K562 (cell line): ENCODE measurements around the gene ACAA2. TPM values are rescaled to one million over a fixed set of nuclear protein-coding genes. Genes with fewer than 3 reads are reported as not detected.

Experiments used
- CREB5 ChIP-seq: fragments of 250-450 bp; sonication (Bioruptor Pico); IDR thresholded peaks from 2 replicates; pipeline ENCODE4 v1.5.0; 2020; ENCODE audit warnings: mild to moderate bottlenecking
- FOXA1 ChIP-seq: fragments of 450-650 bp; IDR thresholded peaks from 2 replicates; pipeline ENCODE4 v1.6.1; 2016; ENCODE audit warnings: mild to moderate bottlenecking, borderline replicate concordance
- FOXJ3 ChIP-seq: sonication (generic); formaldehyde crosslinking; IDR thresholded peaks from 2 replicates; pipeline ENCODE4 v1.4.0; 2020; ENCODE audit warnings: mild to moderate bottlenecking, missing genetic modification reagents
- KLF13 ChIP-seq: fragments of 450-650 bp; IDR thresholded peaks from 2 replicates; pipeline ENCODE4 v1.6.1; 2016; ENCODE audit warnings: missing genetic modification characterization, low read depth, mild to moderate bottlenecking, missing compliant biosample characterization, moderate library complexity, borderline replicate concordance
- PHF20 ChIP-seq: fragments of 450-650 bp; IDR thresholded peaks from 2 replicates; pipeline ENCODE4 v1.6.1; 2018; ENCODE audit not compliant: partially characterized antibody
- ZNF134 ChIP-seq: fragments of 250-450 bp; sonication (Bioruptor Pico); conservative IDR thresholded peaks from 2 replicates; pipeline ENCODE4 v1.4.0; 2020
- ZNF143 ChIP-seq: sonication (generic); formaldehyde crosslinking; IDR thresholded peaks from 2 replicates; pipeline ENCODE4 v1.9.0; 2022; ENCODE audit warnings: mild to moderate bottlenecking, missing genetic modification reagents
- ZNF644 ChIP-seq: fragments of 200-800 bp; sonication (Bioruptor generic); IDR thresholded peaks from 2 replicates; pipeline ENCODE4 v1.6.1; 2016; ENCODE audit warnings: low read depth, missing genetic modification characterization, missing compliant biosample characterization
- polyA plus RNA-seq, 8 experiments: library from polyadenylated mRNA; depleted of rRNA in 4 of 8; stranded (reverse) in 5 of 8; unstranded in 3 of 8; fragments of >200 nt; fragmentation: Nextera tagmentation in 2 of 8; fragmentation: Illumina TruSeq in 1 of 8; extraction: Ambion mirVana in 2 of 8; extraction: Trizol in 1 of 8; gene quantifications; 2 replicates each; pipeline versions ENCODE4 v1.2.1 to v1.2.3, GENCODE V29; 2011 to 2014; ENCODE audit warnings: inconsistent platforms in 1 of 8, missing spikeins in 1 of 8
- total RNA-seq, 7 experiments: library from RNA; depleted of rRNA in 6 of 7; stranded (reverse); fragments of >200 nt in 6 of 7; fragmentation: Illumina TruSeq in 2 of 7; extraction: Trizol in 2 of 7; gene quantifications; 2 replicates each; pipeline versions ENCODE4 v1.2.1 to v1.2.3, GENCODE V29; 2011 to 2021; ENCODE audit warnings: low replicate concordance in 1 of 7
- TF ChIP-seq, protein P1 (sequence below): fragments of 450-650 bp; IDR thresholded peaks from 2 replicates; pipeline ENCODE4 v1.6.1; 2016; ENCODE audit warnings: mild to moderate bottlenecking, moderate library complexity

ACAA2 gene
- total and polyA plus RNA-seq, 9 of the 15 experiments (the other 6 are each of a cell fraction or from before 2014, with no cell fraction given) = 13.2 to 31.5 (median 21.7) TPM

GRCh38 chr18:49845629-49846360 is 32.5 kb upstream of the ACAA2 start (continued):
- TF ChIP-seq, protein P1, sequence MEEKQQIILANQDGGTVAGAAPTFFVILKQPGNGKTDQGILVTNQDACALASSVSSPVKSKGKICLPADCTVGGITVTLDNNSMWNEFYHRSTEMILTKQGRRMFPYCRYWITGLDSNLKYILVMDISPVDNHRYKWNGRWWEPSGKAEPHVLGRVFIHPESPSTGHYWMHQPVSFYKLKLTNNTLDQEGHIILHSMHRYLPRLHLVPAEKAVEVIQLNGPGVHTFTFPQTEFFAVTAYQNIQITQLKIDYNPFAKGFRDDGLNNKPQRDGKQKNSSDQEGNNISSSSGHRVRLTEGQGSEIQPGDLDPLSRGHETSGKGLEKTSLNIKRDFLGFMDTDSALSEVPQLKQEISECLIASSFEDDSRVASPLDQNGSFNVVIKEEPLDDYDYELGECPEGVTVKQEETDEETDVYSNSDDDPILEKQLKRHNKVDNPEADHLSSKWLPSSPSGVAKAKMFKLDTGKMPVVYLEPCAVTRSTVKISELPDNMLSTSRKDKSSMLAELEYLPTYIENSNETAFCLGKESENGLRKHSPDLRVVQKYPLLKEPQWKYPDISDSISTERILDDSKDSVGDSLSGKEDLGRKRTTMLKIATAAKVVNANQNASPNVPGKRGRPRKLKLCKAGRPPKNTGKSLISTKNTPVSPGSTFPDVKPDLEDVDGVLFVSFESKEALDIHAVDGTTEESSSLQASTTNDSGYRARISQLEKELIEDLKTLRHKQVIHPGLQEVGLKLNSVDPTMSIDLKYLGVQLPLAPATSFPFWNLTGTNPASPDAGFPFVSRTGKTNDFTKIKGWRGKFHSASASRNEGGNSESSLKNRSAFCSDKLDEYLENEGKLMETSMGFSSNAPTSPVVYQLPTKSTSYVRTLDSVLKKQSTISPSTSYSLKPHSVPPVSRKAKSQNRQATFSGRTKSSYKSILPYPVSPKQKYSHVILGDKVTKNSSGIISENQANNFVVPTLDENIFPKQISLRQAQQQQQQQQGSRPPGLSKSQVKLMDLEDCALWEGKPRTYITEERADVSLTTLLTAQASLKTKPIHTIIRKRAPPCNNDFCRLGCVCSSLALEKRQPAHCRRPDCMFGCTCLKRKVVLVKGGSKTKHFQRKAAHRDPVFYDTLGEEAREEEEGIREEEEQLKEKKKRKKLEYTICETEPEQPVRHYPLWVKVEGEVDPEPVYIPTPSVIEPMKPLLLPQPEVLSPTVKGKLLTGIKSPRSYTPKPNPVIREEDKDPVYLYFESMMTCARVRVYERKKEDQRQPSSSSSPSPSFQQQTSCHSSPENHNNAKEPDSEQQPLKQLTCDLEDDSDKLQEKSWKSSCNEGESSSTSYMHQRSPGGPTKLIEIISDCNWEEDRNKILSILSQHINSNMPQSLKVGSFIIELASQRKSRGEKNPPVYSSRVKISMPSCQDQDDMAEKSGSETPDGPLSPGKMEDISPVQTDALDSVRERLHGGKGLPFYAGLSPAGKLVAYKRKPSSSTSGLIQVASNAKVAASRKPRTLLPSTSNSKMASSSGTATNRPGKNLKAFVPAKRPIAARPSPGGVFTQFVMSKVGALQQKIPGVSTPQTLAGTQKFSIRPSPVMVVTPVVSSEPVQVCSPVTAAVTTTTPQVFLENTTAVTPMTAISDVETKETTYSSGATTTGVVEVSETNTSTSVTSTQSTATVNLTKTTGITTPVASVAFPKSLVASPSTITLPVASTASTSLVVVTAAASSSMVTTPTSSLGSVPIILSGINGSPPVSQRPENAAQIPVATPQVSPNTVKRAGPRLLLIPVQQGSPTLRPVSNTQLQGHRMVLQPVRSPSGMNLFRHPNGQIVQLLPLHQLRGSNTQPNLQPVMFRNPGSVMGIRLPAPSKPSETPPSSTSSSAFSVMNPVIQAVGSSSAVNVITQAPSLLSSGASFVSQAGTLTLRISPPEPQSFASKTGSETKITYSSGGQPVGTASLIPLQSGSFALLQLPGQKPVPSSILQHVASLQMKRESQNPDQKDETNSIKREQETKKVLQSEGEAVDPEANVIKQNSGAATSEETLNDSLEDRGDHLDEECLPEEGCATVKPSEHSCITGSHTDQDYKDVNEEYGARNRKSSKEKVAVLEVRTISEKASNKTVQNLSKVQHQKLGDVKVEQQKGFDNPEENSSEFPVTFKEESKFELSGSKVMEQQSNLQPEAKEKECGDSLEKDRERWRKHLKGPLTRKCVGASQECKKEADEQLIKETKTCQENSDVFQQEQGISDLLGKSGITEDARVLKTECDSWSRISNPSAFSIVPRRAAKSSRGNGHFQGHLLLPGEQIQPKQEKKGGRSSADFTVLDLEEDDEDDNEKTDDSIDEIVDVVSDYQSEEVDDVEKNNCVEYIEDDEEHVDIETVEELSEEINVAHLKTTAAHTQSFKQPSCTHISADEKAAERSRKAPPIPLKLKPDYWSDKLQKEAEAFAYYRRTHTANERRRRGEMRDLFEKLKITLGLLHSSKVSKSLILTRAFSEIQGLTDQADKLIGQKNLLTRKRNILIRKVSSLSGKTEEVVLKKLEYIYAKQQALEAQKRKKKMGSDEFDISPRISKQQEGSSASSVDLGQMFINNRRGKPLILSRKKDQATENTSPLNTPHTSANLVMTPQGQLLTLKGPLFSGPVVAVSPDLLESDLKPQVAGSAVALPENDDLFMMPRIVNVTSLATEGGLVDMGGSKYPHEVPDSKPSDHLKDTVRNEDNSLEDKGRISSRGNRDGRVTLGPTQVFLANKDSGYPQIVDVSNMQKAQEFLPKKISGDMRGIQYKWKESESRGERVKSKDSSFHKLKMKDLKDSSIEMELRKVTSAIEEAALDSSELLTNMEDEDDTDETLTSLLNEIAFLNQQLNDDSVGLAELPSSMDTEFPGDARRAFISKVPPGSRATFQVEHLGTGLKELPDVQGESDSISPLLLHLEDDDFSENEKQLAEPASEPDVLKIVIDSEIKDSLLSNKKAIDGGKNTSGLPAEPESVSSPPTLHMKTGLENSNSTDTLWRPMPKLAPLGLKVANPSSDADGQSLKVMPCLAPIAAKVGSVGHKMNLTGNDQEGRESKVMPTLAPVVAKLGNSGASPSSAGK = no peak
- TF ChIP-seq CREB5 (no peak), FOXJ3 (CRISPR knock-in tag) (no peak), FOXA1 (no peak), PHF20 (no peak), KLF13 (tag) (no peak), ZNF134 (CRISPR knock-in tag) (no peak), ZNF143 (no peak), ZNF644 (tag) (no peak)
